Progenitor cell of endocrine pancreas (in vitro differentiated cells): ENCODE results near the gene FAM221B. TPM values are rescaled to one million over a fixed set of nuclear protein-coding genes. Genes with fewer than 3 reads are reported as not detected.
A peak's percentile ranks its signal among the peaks of the same experiment; 100 is the strongest.

Experiments
- DNase-seq: peaks from one replicate; pipeline ENCODE4 v3.0.0; 2021; ENCODE audit warnings: low spot score; ENCODE audit not compliant: unreplicated experiment
- H3K27ac Mint-ChIP-seq: 2 replicates; pipeline ENCODE4 v1.8.0; 2021; ENCODE audit warnings: mild to moderate bottlenecking, moderate library complexity, mixed read lengths
- H3K27me3 Mint-ChIP-seq: 2 replicates; pipeline ENCODE4 v1.8.0; 2021; ENCODE audit warnings: mixed read lengths
- H3K36me3 Mint-ChIP-seq: 2 replicates; pipeline ENCODE4 v1.8.0; 2022; ENCODE audit warnings: mixed read lengths; ENCODE audit not compliant: insufficient read depth
- H3K4me1 Mint-ChIP-seq: 2 replicates; pipeline ENCODE4 v1.8.0; 2021; ENCODE audit warnings: low read depth, mixed read lengths
- H3K4me3 Mint-ChIP-seq: 2 replicates; pipeline ENCODE4 v1.8.0; 2021; ENCODE audit warnings: low read depth, mild to moderate bottlenecking, moderate library complexity, mixed read lengths
- H3K9me3 Mint-ChIP-seq: 2 replicates; pipeline ENCODE4 v1.8.0; 2021; ENCODE audit warnings: low read depth, mixed read lengths
- long read RNA-seq: library from polyadenylated mRNA; unstranded; transcript quantifications from one replicate; pipeline ENCODE4 v2.0.0, GENCODE V29; 2020
- total RNA-seq: library from RNA; stranded (reverse); gene quantifications from 2 replicates; pipeline ENCODE4 v1.2.1, GENCODE V29; 2021
- TF ChIP-seq, protein P1 (sequence below): fragments of 200-600 bp; sonication (generic); IDR thresholded peaks from one replicate; pipeline ENCODE4 v1.5.0; 2021; ENCODE audit warnings: antibody characterized with exemption, mild to moderate bottlenecking; ENCODE audit not compliant: unreplicated experiment

FAM221B gene, protein sequence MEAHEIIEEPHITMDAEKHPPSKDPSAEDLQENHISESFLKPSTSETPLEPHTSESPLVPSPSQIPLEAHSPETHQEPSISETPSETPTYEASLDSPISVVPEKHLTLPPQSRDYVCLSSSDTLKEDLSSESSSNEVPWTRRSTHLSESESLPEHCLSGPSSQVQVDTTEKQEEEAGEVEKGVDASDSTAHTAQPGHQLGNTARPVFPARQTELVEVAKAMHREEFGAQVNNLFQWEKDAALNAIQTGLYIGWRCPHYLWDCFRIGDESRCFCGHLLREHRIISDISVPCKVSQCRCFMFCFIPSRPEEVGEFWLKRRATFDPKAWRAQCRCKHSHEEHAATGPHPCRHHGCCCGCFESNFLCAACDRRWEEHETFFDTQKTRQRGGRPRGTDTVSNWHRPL
- not detected in 2 replicates for total RNA-seq
- long read RNA-seq, partial matches to known transcripts: 0 of 1 reads
- long read RNA-seq, other reads (novel, unspliced or antisense): 1 of 1 reads

DNA sequence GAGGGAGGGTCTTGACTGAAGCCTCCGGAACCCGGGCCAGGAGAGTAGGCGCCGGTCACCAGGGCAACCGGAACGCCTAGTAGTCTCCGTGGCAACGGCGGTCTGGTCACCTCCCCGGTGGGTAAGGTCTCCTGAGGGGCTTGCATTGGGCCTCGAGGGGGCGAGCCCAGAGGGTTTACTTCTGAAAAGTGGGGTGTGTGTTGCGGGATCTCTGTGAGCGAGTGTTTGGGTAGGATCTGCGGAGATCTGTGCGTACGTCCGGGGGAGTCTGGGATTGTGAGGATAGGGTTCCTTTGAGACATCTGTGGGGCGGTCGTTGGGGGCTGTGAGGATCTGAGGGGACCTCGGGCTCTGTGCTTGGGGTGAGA, at the start of gene FAM221B:
Gene FAM221B (minus strand): TSS at position 17 of the 368 bp plus-strand sequence. CDS start 2,571 bp downstream, outside the sequence.
- no peaks in the 10 kb centered on the region for H3K36me3 Mint-ChIP-seq
- peaks cover 26% of the 10 kb centered on the region for H3K4me1 Mint-ChIP-seq
- H3K4me3 Mint-ChIP-seq: peak within 1 kb of the TSS; percentile 89
- peak within 1 kb of the TSS; percentile 97 for H3K27ac Mint-ChIP-seq
- peak; percentile 34 for DNase-seq
- H3K9me3 Mint-ChIP-seq: no peaks in the 10 kb centered on the region
- peaks cover 3% of the 10 kb centered on the region for H3K27me3 Mint-ChIP-seq
- TF ChIP-seq, protein P1, sequence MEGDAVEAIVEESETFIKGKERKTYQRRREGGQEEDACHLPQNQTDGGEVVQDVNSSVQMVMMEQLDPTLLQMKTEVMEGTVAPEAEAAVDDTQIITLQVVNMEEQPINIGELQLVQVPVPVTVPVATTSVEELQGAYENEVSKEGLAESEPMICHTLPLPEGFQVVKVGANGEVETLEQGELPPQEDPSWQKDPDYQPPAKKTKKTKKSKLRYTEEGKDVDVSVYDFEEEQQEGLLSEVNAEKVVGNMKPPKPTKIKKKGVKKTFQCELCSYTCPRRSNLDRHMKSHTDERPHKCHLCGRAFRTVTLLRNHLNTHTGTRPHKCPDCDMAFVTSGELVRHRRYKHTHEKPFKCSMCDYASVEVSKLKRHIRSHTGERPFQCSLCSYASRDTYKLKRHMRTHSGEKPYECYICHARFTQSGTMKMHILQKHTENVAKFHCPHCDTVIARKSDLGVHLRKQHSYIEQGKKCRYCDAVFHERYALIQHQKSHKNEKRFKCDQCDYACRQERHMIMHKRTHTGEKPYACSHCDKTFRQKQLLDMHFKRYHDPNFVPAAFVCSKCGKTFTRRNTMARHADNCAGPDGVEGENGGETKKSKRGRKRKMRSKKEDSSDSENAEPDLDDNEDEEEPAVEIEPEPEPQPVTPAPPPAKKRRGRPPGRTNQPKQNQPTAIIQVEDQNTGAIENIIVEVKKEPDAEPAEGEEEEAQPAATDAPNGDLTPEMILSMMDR: no peak

DNA sequence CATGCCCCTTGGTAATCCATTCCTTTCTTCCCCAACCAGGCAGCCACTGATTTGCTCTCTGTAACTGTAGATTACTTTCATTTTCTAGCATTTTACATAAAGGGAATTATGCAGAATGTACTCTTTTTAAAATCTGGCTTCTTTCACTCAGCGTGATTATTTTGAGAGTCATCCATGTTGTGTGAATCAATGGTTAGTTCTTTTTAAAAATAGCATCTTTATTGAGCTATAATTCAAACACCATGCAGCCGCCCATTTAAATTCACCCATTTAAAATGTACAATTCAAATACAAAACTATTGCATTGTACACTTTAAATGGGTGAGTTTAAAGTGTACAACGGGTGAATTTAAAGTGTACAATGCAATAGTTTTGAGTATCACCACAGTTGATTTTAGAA, 44.0 kb upstream of the FAM221B start:
- Mint-ChIP-seq H3K27me3 (no peaks in the 10 kb centered on the region), H3K27ac (no peak overlapping the region), H3K36me3 (no peaks in the 10 kb centered on the region), H3K4me3 (no peak overlapping the region), H3K9me3 (peaks cover 13% of the 10 kb centered on the region), H3K4me1 (no peaks in the 10 kb centered on the region)
- no peak for DNase-seq
- TF ChIP-seq, protein P1: no peak

DNA sequence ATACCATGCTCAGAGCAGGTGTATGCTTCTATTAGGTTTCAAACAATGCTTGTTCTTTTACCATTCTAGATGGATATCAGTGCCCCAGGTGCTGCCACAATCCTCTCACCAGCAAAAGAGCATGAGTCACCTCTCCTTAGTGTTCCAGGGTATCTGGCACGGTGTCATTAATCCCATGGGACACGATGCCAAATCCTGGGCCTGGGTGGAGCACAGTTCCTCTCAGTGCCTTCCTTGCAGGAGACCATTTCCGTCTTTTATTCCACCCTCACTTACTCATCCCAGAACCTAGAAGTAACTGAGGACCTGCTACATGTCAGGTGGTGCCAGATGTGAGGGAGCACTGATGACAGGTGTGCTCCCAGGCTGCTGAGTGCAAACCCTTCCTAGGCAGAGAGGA, 43.0 kb upstream of the FAM221B start:
- no peaks in the 10 kb centered on the region for H3K4me1 Mint-ChIP-seq
- no peaks in the 10 kb centered on the region for H3K36me3 Mint-ChIP-seq
- no peak overlapping the region for H3K4me3 Mint-ChIP-seq
- no peaks in the 10 kb centered on the region for H3K27me3 Mint-ChIP-seq
- peaks cover 8% of the 10 kb centered on the region for H3K9me3 Mint-ChIP-seq
- TF ChIP-seq, protein P1: no peak
- no peak overlapping the region for H3K27ac Mint-ChIP-seq
- DNase-seq: no peak

DNA sequence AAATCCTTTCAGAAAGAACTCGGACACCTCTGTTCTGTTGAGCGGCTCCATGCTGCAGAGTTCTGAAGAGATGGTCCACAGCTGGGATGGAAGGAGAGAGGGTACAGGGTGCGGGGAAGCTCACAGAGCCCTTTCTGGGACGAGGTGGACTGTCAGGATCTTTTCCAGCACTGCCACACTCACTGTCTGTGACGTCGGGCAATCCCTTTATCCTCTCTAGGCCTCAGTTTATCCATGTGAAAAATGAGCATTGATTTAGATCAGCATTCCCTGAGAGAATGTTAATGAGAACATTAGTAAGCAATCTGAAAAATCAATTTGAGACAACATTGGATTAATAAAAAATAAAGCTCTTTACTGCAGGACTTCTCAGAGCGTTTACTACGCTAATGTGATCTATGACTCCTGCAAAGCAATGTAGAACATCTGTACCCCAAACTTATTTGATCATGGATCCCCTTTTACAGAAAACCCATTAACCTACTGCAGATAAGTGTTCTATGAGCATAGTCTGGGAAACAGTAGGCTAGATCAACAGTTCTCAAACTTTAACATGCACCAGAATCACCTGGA, 41.9 kb upstream of the FAM221B start, which contains the start of gene OR13J1:
Gene OR13J1 (minus strand): TSS at position 51 of the 573 bp plus-strand sequence. CDS start 0 bp downstream, at position 51.
- H3K4me3 Mint-ChIP-seq: no peak within 1 kb of the TSS
- peaks cover 1% of the 10 kb centered on the region for H3K9me3 Mint-ChIP-seq
- H3K27me3 Mint-ChIP-seq: peaks cover 5% of the 10 kb centered on the region
- no peaks in the 10 kb centered on the region for H3K36me3 Mint-ChIP-seq
- H3K4me1 Mint-ChIP-seq: no peaks in the 10 kb centered on the region
- H3K27ac Mint-ChIP-seq: no peak within 1 kb of the TSS
- no peak for DNase-seq
- TF ChIP-seq, protein P1: no peak

DNA sequence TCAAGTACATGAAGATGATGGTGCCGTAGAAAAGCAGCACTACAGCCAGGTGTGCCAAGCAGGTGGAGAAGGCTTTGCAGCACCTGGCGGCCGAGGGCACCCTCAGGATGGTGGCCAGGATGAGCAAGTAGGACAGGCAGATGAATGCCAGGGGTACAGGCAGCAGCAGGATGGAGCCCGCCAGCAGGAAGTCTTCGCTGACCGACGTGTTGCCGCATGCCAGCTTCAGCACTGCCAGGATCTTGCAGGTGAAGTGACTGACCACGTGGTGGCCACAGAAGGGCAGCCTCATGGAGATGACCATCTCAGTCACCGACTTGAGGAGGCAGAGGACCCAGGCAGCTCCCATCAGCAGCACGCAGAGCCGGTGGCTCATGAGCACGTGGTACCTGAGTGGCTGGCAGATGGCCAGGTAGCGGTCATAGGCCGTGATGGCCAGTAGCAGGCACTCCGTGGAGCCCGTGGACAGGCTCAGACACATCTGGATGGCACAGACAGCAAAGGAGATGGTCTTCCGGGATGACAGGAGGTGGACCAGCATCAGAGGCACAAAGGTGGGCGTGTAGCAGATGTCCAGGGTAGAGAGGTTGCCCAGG, 41.2 kb upstream of the FAM221B start:
- Mint-ChIP-seq H3K36me3 (no peaks in the 10 kb centered on the region), H3K9me3 (no peaks in the 10 kb centered on the region), H3K27ac (no peak overlapping the region), H3K27me3 (peaks cover 6% of the 10 kb centered on the region), H3K4me3 (no peak overlapping the region), H3K4me1 (no peaks in the 10 kb centered on the region)
- TF ChIP-seq, protein P1: no peak
- no peak for DNase-seq
